Ammon's horn (tissue), 1 donor: ENCODE measurements around the gene UNC45A.
"Not testable (repeated sequence)": the region's sequence is repeated elsewhere in the genome, so short reads cannot be mapped to it uniquely, and the experiment has no call there.

ENCODE experiments used
- DNase-seq: peaks from one replicate; pipeline ENCODE4 v3.0.0-alpha.2; 2016; ENCODE audit warnings: low spot score

Gene UNC45A

GRCh38 chr15:90934949-90935751 lies at the start of gene UNC45A:
Gene UNC45A, plus strand, starts transcription at chr15:90935285. Its CDS starts 40 bp downstream, at chr15:90935325.
- DNase-seq: peak; percentile 94

- peak; percentile 84 for DNase-seq
These were observed 49.4 kb upstream of the UNC45A start for GRCh38 chr15:90885432-90886290.

- no peak for DNase-seq
These were observed 48.8 kb upstream of the UNC45A start for GRCh38 chr15:90886291-90886614.

- no peak for DNase-seq
These were observed 48.0 kb upstream of the UNC45A start for GRCh38 chr15:90887037-90887481.

GRCh38 chr15:90889313-90889730 lies 45.8 kb upstream of the UNC45A start:
- no peak for DNase-seq

GRCh38 chr15:90889736-90890456 lies 45.2 kb upstream of the UNC45A start:
- DNase-seq: no peak

GRCh38 chr15:90890839-90891238 lies 44.2 kb upstream of the UNC45A start:
- no peak for DNase-seq

GRCh38 chr15:90891346-90891949 lies 43.6 kb upstream of the UNC45A start:
- DNase-seq: no peak

- no peak for DNase-seq
These were observed 43.1 kb upstream of the UNC45A start for GRCh38 chr15:90892023-90892422.

GRCh38 chr15:90892498-90893174 lies 42.4 kb upstream of the UNC45A start:
- no peak for DNase-seq

GRCh38 chr15:90893175-90894090 lies 41.7 kb upstream of the UNC45A start:
- no peak for DNase-seq

- peak; percentile 88 for DNase-seq
These were observed 39.4 kb upstream of the UNC45A start for GRCh38 chr15:90895571-90896117.

- DNase-seq: not testable (repeated sequence)
These were observed 37.9 kb upstream of the UNC45A start for GRCh38 chr15:90897131-90897655.

- peak; percentile 47 for DNase-seq
These were observed 33.7 kb upstream of the UNC45A start for GRCh38 chr15:90901175-90902039.

- peak; percentile 89 for DNase-seq
These were observed 32.8 kb upstream of the UNC45A start for GRCh38 chr15:90902040-90902839.

GRCh38 chr15:90902840-90903732 lies 32.0 kb upstream of the UNC45A start, which contains the start of gene MAN2A2:
Gene MAN2A2, plus strand, starts transcription at chr15:90903302. Its CDS starts 906 bp downstream, at chr15:90904208.
- DNase-seq: peak; percentile 79
